Esophagus muscularis mucosa (tissue), 4 donors: ENCODE measurements around the gene NXN. TPM values are rescaled to one million over a fixed set of nuclear protein-coding genes. Genes with fewer than 3 reads are reported as not detected.

Source experiments
- DNase-seq: peaks from one replicate; pipeline ENCODE4 v3.0.0-alpha.2; 2017; ENCODE audit errors: extremely low spot score
- H3K27ac ChIP-seq, 4 donors: fragments of 200-600 bp; sonication (generic); replicated peaks in 1 of 4; 1 replicate in 3 of 4; 2 replicates in 1 of 4; pipeline ENCODE4 v1.5.1; 2016 to 2019; ENCODE audit warnings: mild to moderate bottlenecking in 1 of 4
- H3K27me3 ChIP-seq, 4 donors: fragments of 200-600 bp; sonication (generic); one replicate each; pipeline versions ENCODE4 v1.5.1 to v1.6.0; 2016 to 2019
- H3K36me3 ChIP-seq, 4 donors: fragments of 200-600 bp; sonication (generic); one replicate each; pipeline ENCODE4 v1.5.1; 2016 to 2019
- H3K4me1 ChIP-seq, 4 donors: fragments of 200-600 bp; sonication (generic); one replicate each; pipeline ENCODE4 v1.5.1; 2016 to 2019
- H3K4me3 ChIP-seq, 4 donors: fragments of 200-600 bp; sonication (generic); 1 replicate in 2 of 4; 2 replicates in 2 of 4; pipeline ENCODE4 v1.5.1; 2016 to 2019; ENCODE audit warnings: mild to moderate bottlenecking in 4 of 4, moderate library complexity in 1 of 4
- H3K9me3 ChIP-seq, 4 donors: fragments of 200-600 bp; sonication (generic); 1 replicate in 3 of 4; 2 replicates in 1 of 4; pipeline ENCODE4 v1.5.1; 2016 to 2019
- CTCF ChIP-seq, 3 experiments: fragments of 200-600 bp in 2 of 3; fragments of 450-650 bp in 1 of 3; sonication (generic) in 2 of 3; IDR thresholded peaks; one replicate each; pipeline ENCODE4 v1.5.1; 2017 to 2019; ENCODE audit warnings: antibody characterized with exemption in 3 of 3, mild to moderate bottlenecking in 2 of 3, moderate library complexity in 1 of 3
- EP300 ChIP-seq: sonication (generic); formaldehyde crosslinking; IDR thresholded peaks from one replicate; pipeline ENCODE4 v1.6.1; 2017; ENCODE audit warnings: antibody characterized with exemption
- POLR2A ChIP-seq: fragments of 450-650 bp; IDR thresholded peaks from one replicate; pipeline ENCODE4 v1.6.1; 2017; ENCODE audit warnings: antibody characterized with exemption, moderate library complexity, mild to moderate bottlenecking, low read depth
- POLR2AphosphoS5 ChIP-seq, 2 donors: sonication (generic); formaldehyde crosslinking; IDR thresholded peaks; one replicate each; pipeline ENCODE4 v1.6.1; 2017; ENCODE audit warnings: antibody characterized with exemption in 2 of 2
- WGBS: methylation state at CpG from one replicate; pipeline ENCODE4 v1.1.5; 2018; 5-methylcytosine and 5-hydroxymethylcytosine counted together
- intact Hi-C: fragments of 100-400 bp; cut with DNase I; formaldehyde crosslinking; loops from one replicate; pipeline ENCODE4 v1.15.1; 2023
- total RNA-seq, 4 donors: library from RNA; depleted of rRNA; stranded (reverse); fragments of >200 nt; gene quantifications; one replicate each; pipeline versions ENCODE4 v1.1.0 to v1.2.1, GENCODE V29; 2016

Gene NXN
- total RNA-seq, 4 donors from 2014 or later: 37.0 to 65.6 (median 49.8) TPM

- H3K27ac ChIP-seq: no peak overlapping the region
- intact Hi-C loops: no loop called here
- 77% methylated on average over 5 of the region's 5 CpGs for WGBS
These were observed 106.7 kb downstream of the NXN start for GRCh38 chr17:872855-873254.

GRCh38 chr17:871751-872519, 107.6 kb downstream of the NXN start:
- Histone ChIP-seq H3K4me3 (no peak overlapping the region), H3K27ac (peak overlapping the region in 3 of 4 donors; percentile 87 to 92 (median 89)), H3K9me3 (no peaks in the 10 kb centered on the region), H3K4me1 (peaks cover 29 to 54% (median 51%) of the 10 kb centered on the region in 4 donors), H3K36me3 (no peaks in the 10 kb centered on the region), H3K27me3 (no peaks in the 10 kb centered on the region)
- DNase-seq: no peak
- 43% methylated on average over 9 of the region's 9 CpGs for WGBS
- intact Hi-C loops: no loop called here
- TF ChIP-seq CTCF (IDR thresholded peaks at IDR 0.05): no peak
- TF ChIP-seq POLR2AphosphoS5 (IDR thresholded peaks at IDR 0.05): peak in 1 of 2 donors; percentile 25

More at GRCh38 chr17:872855-873254, 106.7 kb downstream of the NXN start:
- Histone ChIP-seq H3K4me3 (no peak overlapping the region), H3K9me3 (no peaks in the 10 kb centered on the region), H3K27me3 (no peaks in the 10 kb centered on the region), H3K36me3 (no peaks in the 10 kb centered on the region), H3K4me1 (peaks cover 26 to 48% (median 46%) of the 10 kb centered on the region in 4 donors)
- TF ChIP-seq POLR2A (no peak), EP300 (no peak), POLR2AphosphoS5 (IDR thresholded peaks at IDR 0.05) (no peak), CTCF (IDR thresholded peaks at IDR 0.05) (no peak)
- DNase-seq: no peak

DNA sequence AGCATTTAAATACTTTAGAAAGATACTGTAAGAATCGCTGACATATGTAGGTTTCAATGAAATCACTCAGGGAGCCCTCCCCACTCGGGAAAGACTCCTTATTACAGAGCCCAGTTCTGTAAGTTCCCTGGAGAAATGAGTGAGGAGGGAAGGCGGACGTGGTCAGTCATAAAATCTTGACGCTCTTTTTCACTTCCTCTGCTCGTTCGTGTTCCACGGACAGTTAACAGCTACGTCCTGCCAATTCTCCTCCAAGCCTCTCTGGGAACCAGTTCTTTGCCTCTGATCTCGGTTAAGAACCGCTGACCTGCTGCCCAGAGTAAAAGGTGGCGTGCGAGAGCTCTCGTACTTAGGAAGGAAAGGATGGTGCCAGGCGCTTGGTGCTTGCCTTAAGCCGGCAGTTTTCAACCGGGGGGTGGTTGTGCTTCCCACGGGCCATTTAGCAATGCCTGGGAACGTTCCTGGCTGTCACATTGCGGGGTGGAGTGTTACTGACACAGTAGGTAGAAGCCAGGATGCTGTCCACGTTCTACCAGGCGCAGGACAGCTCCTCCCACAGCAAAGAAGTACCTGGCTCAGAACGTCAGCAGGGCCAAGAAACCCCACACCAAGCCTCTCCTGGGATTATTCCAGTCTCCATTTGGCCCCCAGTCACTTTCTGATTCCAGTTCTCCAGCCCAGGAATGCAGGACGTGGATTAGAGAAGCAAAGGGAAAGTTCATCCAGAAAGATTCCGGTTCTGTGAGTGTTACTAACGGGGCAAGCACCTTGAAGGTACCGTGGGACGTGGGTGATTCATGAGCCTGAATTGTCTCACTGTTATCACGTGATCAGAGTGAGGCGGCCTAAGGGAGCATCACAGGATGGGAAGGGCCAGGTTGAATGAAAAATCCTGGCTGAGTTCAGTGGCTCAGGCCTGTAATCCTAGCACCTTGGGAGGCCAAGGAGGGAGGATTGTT, 109.7 kb downstream of the NXN start:
- TF ChIP-seq POLR2AphosphoS5 (IDR thresholded peaks at IDR 0.05): peak; percentile 57 to 68
- no peak for TF ChIP-seq POLR2A
- no peak for DNase-seq
- Histone ChIP-seq H3K4me1 (peaks cover 29 to 54% (median 52%) of the 10 kb centered on the region in 4 donors), H3K9me3 (no peaks in the 10 kb centered on the region), H3K4me3 (peak overlapping the region; percentile 22 to 43 (median 29)), H3K27me3 (no peaks in the 10 kb centered on the region), H3K36me3 (no peaks in the 10 kb centered on the region), H3K27ac (peak overlapping the region; percentile 79 to 92 (median 88))
- 26% methylated on average over 23 of the region's 30 CpGs for WGBS
- intact Hi-C loops: no loop called here

DNA sequence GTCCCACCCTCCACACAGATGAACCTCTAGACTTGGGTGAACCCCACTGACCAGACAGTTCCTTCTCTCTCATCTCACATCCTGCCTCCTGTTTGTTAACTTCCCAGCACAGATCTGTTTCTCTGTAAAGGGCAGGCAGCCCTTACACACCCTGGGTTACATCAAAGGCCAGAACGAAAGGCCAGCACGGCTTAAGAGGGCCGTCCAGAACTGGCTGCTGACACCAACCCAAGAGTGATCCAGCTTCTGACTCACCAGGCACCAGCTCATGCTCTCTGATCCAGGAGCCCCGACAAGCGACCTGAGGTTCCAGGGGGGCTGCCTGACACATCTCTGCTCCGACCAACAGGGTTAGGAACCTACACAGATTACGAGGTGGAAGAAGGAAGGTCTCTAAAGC, 110.5 kb downstream of the NXN start:
- WGBS: 4% methylated on average over 4 of the region's 7 CpGs

More for the DNA sequence above, 110.5 kb downstream of the NXN start:
- no peak for DNase-seq
- peaks cover 29 to 55% (median 53%) of the 10 kb centered on the region in 4 donors for H3K4me1 ChIP-seq
- no peak for TF ChIP-seq POLR2A
- TF ChIP-seq POLR2AphosphoS5 (IDR thresholded peaks at IDR 0.05): peak; percentile 66 to 80
- TF ChIP-seq EP300: peak; percentile 44
- no peak for TF ChIP-seq CTCF (IDR thresholded peaks at IDR 0.05)
- intact Hi-C loops: no loop called here
- H3K36me3 ChIP-seq: no peaks in the 10 kb centered on the region
- no peaks in the 10 kb centered on the region for H3K27me3 ChIP-seq
- H3K4me3 ChIP-seq: peak overlapping the region; percentile 22 to 43 (median 29)
- peak overlapping the region; percentile 79 to 92 (median 88) for H3K27ac ChIP-seq
- no peaks in the 10 kb centered on the region for H3K9me3 ChIP-seq
